Glomerular visceral epithelial cell (primary cell): ENCODE results near the gene EFHC1.
"Not testable (repeated sequence)": the region's sequence is repeated elsewhere in the genome, so short reads cannot be mapped to it uniquely, and the experiment has no call there.

Experiments used
- DNase-seq: peaks from one replicate; pipeline ENCODE4 v3.0.0-alpha.2; 2016; ENCODE audit errors: extremely low spot score

EFHC1 gene

GRCh38 chr6:52438926-52439325 lies 18.8 kb downstream of the EFHC1 start:
- no peak for DNase-seq

- peak; percentile 52 for DNase-seq
Measured at GRCh38 chr6:52454556-52454955, 34.4 kb downstream of the EFHC1 start.

GRCh38 chr6:52457096-52457495 lies 37.0 kb downstream of the EFHC1 start:
- DNase-seq = no peak

GRCh38 chr6:52461194-52461593 lies 41.1 kb downstream of the EFHC1 start:
- not testable (repeated sequence) for DNase-seq

GRCh38 chr6:52474173-52474572 lies 54.0 kb downstream of the EFHC1 start:
- DNase-seq = no peak

GRCh38 chr6:52475307-52475706 lies 55.2 kb downstream of the EFHC1 start:
- DNase-seq = no peak

GRCh38 chr6:52482903-52483670 lies 62.9 kb downstream of the EFHC1 start:
- DNase-seq = no peak

GRCh38 chr6:52483671-52484003 lies 63.5 kb downstream of the EFHC1 start:
- DNase-seq = no peak

GRCh38 chr6:52489881-52490280 lies 69.7 kb downstream of the EFHC1 start:
- peak; percentile 31 for DNase-seq

- no peak for DNase-seq
Measured at GRCh38 chr6:52491203-52492069, 71.3 kb downstream of the EFHC1 start.

GRCh38 chr6:52493669-52494068 lies 73.5 kb downstream of the EFHC1 start:
- DNase-seq = no peak

- DNase-seq = no peak
Measured at GRCh38 chr6:52494298-52495072, 74.3 kb downstream of the EFHC1 start.

- DNase-seq = no peak
Measured at GRCh38 chr6:52495922-52496321, 75.8 kb downstream of the EFHC1 start.

- DNase-seq = no peak
Measured at GRCh38 chr6:52496631-52497030, 76.5 kb downstream of the EFHC1 start.

GRCh38 chr6:52497652-52498408 lies 77.7 kb downstream of the EFHC1 start:
- no peak for DNase-seq

- DNase-seq = no peak
Measured at GRCh38 chr6:52498538-52499017, 78.4 kb downstream of the EFHC1 start.

GRCh38 chr6:52499026-52499425 lies 78.9 kb downstream of the EFHC1 start:
- DNase-seq = peak; percentile 67

GRCh38 chr6:52499681-52500236 lies 79.6 kb downstream of the EFHC1 start:
- DNase-seq = no peak

- DNase-seq = no peak
Measured at GRCh38 chr6:52500238-52501129, 80.3 kb downstream of the EFHC1 start.
